ENCODE measurements around the gene KLHDC7A.

DNA sequence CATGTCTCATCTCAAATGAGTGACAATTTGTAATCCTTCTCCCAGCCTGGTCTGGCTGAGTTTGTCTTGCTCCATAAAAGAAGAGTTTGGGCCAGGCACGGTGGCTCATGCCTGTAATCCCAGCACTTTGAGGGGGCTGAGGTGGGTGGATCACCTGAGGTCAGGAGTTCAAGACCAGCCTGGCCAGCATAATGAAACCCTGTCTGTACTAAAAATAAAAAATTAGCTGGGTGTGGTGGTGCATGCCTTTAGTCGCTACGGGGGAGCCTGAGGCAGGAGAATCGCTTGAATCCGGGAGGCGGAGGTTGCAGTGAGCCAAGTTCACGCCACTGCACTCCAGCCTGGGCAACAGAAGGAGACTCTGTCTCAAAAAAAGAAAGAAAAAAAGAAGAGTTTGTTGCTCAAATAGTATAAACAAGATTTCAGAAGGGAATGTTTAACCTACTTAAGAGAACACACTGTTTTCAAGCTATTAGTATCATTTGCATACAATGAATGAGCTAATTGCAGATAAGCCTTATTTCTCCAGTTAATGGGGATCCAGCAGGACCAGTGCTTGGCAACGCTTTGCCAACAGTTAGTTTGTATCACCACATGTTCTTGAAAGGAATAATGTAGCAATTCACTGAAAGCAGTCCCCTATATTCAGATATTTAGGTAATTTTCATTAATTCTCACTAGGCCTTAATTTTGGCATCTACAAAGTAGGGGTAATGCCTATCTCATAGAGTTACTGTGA, 15.9 kb downstream of the KLHDC7A start:
- no peak for TF ChIP-seq POLR2AphosphoS5 (IDR thresholded peaks at IDR 0.05; ENCODE audit: low read length)
- TF ChIP-seq FOXK2 (IDR thresholded peaks at IDR 0.05), result no peak
- TF ChIP-seq, protein P1, sequence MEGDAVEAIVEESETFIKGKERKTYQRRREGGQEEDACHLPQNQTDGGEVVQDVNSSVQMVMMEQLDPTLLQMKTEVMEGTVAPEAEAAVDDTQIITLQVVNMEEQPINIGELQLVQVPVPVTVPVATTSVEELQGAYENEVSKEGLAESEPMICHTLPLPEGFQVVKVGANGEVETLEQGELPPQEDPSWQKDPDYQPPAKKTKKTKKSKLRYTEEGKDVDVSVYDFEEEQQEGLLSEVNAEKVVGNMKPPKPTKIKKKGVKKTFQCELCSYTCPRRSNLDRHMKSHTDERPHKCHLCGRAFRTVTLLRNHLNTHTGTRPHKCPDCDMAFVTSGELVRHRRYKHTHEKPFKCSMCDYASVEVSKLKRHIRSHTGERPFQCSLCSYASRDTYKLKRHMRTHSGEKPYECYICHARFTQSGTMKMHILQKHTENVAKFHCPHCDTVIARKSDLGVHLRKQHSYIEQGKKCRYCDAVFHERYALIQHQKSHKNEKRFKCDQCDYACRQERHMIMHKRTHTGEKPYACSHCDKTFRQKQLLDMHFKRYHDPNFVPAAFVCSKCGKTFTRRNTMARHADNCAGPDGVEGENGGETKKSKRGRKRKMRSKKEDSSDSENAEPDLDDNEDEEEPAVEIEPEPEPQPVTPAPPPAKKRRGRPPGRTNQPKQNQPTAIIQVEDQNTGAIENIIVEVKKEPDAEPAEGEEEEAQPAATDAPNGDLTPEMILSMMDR (IDR thresholded peaks at IDR 0.05 in 2 of 3, conservative IDR thresholded peaks at IDR 0.05 in 1 of 3; ENCODE audit: control insufficient read depth in 2 of 3, extremely low read depth in 1 of 3, insufficient read depth in 1 of 3, low read depth in 3 of 3, low read length in 3 of 3), result no peak
- TF ChIP-seq TAF1 (IDR thresholded peaks at IDR 0.05; ENCODE audit: borderline replicate concordance, low read depth, low read length), result no peak
- no peak for TF ChIP-seq BRCA1 (IDR thresholded peaks at IDR 0.05; ENCODE audit: low read depth, low read length)
- no peak for TF ChIP-seq POLR2A (IDR thresholded peaks at IDR 0.05; ENCODE audit: low read depth, low read length)
- TF ChIP-seq, protein P2, sequence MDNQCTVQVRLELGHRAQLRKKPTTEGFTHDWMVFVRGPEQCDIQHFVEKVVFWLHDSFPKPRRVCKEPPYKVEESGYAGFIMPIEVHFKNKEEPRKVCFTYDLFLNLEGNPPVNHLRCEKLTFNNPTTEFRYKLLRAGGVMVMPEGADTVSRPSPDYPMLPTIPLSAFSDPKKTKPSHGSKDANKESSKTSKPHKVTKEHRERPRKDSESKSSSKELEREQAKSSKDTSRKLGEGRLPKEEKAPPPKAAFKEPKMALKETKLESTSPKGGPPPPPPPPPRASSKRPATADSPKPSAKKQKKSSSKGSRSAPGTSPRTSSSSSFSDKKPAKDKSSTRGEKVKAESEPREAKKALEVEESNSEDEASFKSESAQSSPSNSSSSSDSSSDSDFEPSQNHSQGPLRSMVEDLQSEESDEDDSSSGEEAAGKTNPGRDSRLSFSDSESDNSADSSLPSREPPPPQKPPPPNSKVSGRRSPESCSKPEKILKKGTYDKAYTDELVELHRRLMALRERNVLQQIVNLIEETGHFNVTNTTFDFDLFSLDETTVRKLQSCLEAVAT (IDR thresholded peaks at IDR 0.05), result no peak
- TF ChIP-seq EZH2 (IDR thresholded peaks at IDR 0.05; ENCODE audit: borderline replicate concordance, control insufficient read depth, low read depth, low read length), result no peak

Measured in GM12878 (cell line).